Stimulated activated CD4-positive, alpha-beta T cell treated with anti-CD3 and anti-CD28 coated beads, Interleukin-4, amount 100 ng/mL, for 48 hours (primary cell): ENCODE results near the gene NPIPA8.
"Not testable (repeated sequence)": the region's sequence is repeated elsewhere in the genome, so short reads cannot be mapped to it uniquely, and the experiment has no call there.

Experiments used
- DNase-seq, 2 donors: peaks; one replicate each; pipeline ENCODE4 v3.0.0-alpha.2; 2020; ENCODE audit warnings: low read depth in 2 of 2

The NPIPA8 gene

DNA sequence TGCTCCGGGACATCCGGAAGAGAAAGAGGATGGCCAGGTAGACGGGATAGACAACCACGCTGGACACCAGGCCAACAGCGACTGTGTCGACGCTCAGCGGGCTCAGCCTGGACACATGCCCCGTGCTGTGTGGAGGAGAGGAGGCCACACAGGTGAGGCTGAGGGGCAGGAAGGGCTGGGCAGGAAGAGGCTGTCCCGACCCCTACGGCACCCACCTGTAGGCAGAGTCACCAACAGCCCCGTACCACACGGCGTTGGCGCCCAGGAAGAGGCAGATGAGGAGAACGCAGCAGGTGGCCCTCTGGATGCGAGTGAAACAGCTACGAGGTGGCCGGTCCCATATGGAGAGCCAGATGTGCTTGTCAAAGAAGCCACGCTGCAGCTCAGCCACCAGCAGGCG lies at the start of gene NPIPA8:
NPIPA8 (minus strand) TSS at position 101 of the 400 bp plus-strand sequence. CDS start 4,074 bp downstream, outside the sequence.
- not testable (repeated sequence) for DNase-seq

DNA sequence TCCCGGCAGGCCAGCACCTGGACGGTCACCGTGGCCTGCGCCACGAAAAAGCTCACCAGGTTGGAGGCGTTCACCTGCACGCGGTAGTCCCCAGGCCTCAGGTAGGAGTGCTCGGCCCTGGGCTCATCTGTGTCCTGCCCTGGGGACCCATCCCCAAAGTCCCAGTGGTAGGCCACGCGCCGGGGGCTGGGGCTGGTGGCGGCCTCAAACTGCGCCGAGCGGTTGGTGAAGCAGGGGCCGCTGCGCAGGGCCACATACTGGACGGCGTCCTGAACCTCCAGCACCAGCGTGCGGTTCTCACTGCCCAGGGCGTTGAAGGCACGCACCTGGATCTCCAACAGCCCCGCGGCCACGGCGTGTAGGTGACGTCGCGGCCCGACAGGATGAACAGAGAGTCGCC lies 48.7 kb upstream of the NPIPA8 start:
- not testable (repeated sequence) for DNase-seq

DNA sequence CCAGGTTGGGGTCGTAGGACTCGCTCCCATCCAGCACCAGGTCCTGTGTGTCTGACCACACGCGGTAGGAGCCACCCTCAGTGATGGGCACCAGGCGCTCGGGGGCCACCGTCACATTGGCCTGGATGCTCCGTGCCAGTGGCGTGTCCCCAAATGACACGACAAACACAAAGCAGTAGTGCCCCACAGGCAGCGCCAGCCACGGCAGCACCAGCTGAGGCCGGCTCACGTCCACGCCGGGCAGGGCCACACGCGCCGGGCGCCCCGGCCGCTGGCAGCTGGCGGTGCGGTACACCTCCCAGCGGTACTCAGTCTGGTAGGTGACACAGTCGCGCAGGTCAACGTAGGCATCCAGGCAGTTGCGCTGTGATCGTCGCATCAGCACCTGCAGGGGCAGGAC lies 48.3 kb upstream of the NPIPA8 start:
- not testable (repeated sequence) for DNase-seq

DNA sequence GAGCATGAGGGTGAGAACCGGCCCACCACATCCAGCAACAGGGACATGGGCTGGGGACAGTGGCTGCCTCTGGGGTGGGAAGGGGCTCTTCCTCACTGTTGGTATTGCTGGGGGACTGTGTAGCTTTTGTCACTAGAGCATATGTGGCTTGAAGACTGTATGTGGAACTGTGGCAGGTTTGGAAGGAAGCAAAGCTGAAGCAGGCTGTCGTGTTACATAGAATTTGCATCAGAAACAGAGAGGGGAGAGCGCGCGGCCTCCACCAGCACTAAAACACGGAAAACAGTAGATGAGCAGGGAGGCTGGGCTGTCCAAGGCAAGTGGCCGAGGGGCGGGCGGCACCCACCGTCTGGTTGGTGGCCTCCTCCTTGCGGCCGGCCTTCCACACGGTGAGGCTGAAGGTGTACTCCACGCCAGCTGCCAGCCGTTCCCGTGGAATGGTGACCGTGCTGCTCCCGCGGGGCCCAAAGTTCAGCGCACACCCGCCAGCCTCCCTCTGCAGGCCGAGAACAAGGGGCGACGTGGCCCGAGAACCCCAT lies 47.6 kb upstream of the NPIPA8 start:
- not testable (repeated sequence) for DNase-seq

DNA sequence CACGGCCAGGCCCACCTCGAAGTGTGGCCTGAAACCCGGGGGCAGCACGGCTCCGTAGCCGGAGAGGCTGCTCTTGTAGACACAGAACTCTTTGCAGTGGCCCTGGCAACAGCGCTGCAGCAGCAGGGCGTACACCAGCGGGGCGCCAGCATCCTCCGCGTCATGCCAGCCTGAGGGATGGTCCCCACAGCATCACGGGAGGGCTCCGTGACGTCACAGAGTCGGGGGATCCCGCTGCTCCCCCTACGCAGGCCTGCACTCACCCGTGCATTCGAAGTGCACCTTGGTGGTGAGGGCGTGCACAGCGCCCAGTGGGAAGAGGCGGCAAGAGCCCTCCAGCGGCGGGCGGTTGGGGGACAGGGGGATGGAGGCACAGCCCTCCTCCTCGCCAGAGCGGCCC lies 46.2 kb upstream of the NPIPA8 start:
- not testable (repeated sequence) for DNase-seq

DNA sequence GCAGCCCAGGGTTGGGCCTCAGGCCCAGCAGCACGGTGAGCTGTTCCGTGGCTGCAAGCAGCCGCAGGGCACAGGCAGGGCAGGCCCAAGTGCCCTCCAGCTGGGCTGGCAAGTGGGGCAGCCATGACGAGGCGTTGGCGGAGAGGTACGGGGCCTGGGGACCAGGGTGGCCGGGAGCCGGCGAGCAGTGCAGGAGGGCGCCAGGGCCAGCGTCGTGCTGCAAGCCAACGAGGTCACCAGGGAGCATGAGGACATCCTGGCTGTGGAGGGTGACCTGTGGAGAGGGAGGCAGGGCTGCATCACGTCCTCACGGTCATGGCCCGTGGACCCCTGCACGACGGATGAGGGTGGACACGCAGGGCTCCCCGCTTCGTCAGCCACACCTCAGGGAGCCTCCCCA lies 11.2 kb upstream of the NPIPA8 start:
- not testable (repeated sequence) for DNase-seq

DNA sequence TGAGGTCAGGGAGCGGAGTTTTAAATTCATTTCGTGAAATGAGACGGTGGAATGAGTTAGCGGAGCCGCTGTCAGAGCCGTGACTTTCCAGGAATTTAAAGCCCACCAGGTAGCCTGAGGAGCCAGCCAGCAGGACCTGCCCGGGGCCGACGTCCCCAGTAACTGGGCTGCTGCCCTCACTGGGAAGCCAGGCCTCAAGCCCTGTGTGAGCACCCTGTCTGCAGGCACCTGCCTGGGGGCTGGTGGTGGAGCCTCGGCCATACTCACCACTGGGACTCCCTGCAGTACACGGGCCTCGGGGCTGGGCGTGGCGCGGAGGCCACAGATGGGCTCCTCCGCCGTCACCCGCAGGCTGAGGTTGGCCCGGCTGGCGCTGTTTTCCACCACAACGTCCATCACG lies 10.5 kb upstream of the NPIPA8 start:
- not testable (repeated sequence) for DNase-seq

DNA sequence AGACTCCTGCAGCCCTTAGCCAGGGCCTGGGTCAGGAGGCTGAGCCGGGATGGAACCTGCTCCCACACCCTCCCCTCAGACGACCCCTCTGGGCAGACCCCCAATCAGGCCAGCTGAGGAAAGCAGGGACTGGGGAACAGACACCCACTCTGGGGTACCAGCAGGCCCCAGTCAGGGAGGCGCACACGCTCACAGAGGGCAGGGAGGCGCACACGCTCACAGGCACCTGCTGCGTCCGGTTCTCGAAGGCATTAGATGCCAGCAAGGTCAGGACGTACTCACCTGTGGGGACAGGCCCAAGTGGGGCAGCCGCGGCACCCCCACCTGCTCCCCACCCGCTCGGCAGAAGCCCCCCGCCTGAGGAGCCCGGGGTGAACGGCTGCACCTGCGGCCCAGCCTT lies 8.1 kb upstream of the NPIPA8 start:
- not testable (repeated sequence) for DNase-seq

DNA sequence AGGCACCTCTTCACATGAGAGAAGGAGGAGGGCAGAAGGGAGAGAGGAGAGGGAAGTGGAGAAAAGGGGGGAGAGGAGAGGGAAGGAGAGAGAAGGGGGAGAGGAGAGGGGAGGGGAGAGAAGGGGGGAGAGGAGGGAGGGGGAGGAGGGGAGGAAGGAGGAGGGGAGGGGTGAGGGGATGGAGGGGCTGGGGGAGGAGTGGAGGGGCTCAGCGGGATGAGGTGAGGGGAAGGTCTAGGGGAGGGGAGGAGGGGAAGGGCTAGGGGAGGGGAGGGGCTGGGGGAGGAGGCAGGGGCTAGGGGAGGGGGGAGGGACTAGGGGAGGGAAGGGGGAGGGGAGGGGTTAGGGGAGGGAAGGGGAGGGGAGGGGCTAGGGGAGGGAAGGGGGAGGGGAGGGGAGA lies 5.5 kb upstream of the NPIPA8 start:
- DNase-seq = not testable (repeated sequence)

DNA sequence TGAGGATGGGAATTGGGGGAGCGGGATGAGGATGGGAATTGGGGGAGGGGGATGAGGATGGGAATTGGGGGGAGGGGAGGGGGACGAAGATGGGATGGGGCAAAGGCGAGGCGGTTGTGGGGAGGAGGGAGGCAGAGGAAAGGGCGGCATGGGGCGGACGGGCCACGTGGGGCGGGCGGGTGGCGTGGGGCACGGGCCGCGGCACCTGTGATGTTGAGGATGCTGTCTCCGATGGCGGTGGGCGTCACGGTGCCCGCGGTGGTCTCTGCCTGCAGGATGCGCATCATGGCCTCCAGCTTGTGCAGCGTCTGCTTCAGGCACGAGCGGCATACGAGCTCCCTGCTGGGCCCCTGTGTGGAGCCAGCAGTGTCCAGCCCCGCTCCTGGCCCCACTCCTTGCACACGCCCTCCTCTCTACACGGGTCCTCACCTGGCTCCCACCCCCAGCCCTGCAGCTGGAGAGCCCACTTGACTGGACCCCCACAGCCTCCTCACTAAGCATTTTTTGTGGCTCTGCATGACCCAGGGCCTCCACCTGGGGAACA lies 5.0 kb upstream of the NPIPA8 start:
- DNase-seq = not testable (repeated sequence)

DNA sequence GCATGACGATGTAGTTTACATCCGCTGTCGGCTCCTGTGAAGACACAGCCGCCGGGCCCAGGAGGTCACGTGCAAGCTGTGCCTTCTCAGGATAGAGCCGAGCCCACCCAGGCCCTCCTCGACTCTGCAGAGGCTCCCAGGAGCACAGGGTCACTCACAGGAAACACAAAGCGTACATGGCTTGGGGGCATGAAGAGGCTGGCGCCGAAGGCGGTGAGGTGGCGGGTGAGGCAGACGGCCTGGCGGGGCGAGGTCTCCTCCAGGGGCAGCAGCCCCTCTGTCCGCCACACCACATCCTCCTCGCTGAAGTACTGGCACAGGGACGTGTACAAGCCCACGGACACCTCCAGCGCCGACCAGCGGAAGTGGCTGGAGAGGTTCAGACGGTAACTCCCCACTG lies 2.7 kb upstream of the NPIPA8 start:
- not testable (repeated sequence) for DNase-seq

DNA sequence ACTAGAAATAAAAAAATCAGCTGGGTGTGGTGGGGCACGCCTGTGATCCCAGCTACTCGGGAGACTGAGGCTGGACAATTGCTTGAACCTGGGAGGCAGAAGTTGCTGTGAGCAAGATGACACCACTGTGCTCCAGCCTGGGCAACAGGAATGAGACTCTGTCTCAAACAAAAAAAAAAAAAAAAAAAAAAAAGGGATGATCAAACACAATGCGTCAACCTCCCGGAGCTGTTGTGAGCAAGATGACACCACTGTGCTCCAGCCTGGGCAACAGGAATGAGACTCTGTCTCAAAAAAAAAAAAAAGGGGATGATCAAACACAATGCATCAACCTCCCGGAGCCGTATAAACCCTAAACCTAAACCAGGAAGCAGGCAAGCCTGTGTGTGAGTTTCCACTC lies 24.7 kb downstream of the NPIPA8 start:
- not testable (repeated sequence) for DNase-seq

DNA sequence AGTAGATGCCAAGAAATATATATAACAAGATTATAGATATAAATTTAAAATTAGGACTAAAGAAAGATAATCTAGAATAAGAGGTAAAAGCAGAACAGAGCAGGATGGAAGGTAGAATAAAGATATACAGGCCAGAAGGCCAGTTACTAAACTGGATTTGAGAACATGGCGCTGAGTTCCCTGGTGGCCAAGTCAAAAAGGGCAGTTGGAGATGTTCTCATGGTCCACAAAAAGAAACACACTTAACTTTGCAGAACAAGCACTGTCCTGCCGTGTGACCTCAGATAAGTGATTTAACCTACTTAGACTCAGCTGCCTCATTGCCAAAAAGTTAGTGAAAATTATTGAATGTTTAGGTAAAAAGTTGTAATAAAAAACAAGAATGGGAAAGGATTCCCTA lies 27.4 kb downstream of the NPIPA8 start:
- DNase-seq = not testable (repeated sequence)

DNA sequence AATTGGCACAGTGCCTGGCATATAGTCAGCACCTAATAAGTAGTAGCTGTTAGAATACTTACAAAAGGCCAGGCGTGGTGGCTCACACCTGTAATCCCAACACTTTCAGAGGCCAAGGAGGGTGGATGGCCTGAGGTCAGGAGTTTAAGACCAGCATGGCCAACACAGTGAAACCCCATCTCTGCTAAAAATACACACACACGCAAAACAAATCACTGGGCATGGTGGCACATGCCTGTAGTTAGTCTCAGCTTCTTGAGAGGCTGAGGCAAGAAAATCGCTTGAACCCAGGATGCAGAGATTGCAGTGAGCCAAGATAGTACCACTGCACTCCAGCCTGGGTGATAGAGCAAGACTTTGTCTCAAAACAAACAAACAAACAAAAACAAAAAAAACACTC lies 29.3 kb downstream of the NPIPA8 start:
- not testable (repeated sequence) for DNase-seq

DNA sequence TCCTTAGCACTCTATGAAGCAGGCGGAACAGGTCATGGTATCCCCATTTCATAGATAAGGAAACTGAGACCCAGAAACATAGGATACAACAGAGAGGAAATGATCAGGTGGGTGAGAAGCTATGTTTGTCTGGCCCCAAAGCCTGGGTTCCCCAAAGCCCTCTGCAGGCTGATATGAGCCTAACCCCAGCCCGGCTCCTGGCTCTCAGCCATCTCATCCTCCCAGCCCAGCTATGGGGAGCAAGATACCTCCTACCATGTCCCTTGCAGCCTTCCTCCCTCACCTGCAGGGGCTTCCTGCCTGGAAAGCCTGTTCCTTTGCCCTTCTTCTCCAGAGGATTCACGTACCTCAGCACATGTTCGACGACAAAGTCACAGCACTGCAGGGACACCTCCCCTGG lies 30.5 kb downstream of the NPIPA8 start:
- DNase-seq = not testable (repeated sequence)

DNA sequence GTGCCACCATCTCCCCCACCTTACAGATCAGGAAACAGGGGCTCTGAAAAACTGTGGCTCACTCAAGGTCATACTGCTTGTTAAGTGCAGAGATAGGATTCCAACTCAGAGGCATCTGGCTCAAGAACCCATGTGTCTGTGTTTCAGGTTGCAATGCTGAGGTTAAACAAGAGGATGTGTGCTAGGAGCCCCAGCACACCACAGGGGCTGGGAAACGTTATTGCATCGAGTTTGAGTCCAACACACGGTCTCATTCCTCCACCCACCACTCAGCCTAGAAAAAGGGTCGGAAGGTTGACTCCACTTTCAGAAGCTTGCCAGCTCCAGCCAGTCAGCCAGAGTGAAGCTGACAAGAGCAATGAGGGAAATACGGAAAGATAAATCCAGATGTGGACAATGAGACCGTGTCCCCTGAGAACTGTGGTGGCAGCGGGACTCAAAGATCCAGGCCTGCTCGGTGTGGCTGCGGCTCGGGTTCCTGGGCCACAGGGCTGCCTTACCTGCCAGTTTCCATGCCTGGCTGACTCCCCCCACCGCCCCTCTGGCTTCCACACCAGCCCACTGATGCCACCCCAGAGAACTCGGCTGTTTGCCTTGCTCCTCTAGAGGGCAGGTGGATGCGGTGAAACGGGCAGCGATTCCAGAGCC lies 33.4 kb downstream of the NPIPA8 start:
- DNase-seq = not testable (repeated sequence)

DNA sequence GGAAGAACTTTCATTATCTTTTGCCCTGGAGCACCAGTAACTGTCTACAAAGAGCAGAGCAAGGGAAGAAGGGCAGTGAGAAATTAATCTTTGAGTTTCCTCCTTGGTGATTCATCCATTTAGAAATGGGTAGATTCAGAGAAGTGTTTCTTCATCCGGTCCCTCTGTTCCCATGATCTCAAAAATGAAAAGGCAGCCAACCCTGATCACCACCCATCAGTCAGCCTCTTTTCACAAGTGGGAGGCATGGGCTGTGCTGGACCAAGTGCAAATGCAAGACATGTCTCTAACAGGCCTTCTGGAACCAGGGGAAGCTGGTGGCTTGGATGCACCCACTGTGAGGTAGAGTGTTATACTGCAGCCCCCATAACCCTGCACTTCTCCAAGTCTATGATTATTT lies 38.8 kb downstream of the NPIPA8 start:
- not testable (repeated sequence) for DNase-seq

DNA sequence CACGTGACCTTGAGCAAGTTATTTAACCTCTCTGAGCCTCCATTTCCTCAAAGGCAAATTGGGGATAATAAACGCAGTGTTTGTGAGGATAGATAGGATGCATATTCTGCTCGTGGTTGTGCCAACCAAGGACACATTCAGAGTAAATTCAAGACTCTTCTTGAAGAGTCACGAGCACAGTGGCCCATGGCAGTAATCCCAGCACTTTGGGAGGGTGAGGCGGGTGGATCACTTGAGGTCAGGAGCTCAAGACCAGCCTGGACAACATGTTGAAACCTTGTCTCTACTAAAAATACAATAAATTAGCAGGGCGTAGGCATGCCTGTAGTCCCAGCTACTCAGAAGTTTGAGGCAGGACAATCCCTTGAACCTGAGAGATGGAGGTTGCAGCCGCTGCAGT lies 39.6 kb downstream of the NPIPA8 start:
- DNase-seq = not testable (repeated sequence)

DNA sequence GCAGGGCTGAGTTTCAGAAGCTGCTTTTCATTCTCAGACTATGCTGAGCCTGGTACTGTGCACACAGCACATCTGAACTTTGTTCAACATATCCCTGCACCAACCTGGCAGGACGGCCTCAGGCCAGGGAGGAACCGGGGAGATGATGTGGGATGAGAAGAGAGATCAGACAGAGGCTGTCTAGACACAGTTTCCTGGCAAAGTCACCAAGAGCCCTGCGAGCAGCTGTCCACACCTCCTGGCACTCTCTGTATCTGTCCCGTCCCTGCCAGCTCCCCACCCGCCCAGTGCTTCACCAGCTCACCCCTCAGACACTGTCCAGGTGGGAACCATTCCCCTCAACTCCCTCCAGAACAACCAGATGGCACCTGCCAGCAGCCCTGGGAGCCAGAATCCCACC lies 42.2 kb downstream of the NPIPA8 start:
- DNase-seq = not testable (repeated sequence)

DNA sequence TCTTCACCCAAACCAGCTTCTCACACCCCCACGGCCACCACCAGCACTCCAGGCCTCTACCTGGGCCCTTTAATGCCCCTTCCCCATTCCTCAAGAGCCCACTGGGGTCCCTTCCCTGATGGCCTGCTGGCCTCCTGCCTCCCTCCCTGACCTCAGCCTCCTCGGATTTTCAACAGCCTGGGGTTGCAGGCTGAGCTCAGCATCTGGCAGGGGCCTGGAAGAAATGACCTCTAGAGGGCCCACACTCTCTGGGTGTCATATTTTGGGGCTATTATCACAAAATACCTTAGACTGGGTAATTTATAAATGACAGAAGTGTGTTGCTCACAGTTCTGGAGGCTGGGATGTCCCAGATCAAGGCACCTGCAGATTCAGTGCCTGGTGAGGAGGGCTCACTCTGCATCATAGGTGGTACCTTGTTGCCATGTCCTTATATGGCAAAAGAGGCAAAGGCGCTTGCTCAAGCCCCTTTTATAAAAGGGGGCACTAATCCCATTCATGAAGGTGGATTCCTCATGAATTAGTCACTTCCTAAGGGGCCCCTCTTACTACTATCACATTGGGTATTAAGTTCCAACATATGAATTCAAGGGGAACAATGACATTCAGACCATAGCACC lies 43.1 kb downstream of the NPIPA8 start:
- not testable (repeated sequence) for DNase-seq

DNA sequence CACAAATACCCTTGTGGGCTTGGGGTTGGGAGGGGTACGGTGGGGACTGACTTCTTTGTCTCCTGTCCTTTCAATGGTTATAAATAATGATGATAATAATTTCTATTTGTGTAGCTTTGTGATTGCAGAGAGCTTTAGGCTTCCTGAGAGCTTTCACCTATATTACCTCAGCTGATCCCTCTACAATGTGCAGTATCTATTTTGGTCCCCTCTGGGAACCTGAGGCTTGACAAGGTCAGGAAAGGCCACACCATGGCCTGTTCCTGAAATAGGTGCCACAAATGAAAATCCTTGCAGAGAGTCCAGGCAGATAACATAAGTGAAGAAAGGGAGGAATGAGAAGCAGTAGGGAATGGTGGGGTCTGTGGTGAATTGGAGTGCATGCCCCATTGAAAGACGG lies 45.6 kb downstream of the NPIPA8 start:
- DNase-seq = not testable (repeated sequence)

DNA sequence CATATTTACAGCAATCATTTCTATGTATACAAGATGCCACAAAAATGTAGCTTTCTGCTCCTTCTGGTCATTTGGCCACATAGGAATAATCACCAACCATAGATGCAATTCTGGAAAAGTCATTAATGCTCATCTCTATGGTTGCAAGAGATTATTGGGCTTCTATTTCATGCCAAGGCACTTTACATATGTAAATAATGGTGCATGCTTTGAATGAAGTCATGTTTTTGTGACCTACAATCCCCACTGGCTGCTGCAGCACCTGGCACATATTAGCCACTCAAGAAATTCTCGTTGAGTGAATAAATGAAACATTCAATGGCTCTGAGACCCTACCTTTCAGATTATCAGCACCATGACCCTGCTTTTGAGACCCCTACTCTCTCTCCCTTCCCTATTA lies 50.2 kb downstream of the NPIPA8 start:
- DNase-seq = not testable (repeated sequence)

DNA sequence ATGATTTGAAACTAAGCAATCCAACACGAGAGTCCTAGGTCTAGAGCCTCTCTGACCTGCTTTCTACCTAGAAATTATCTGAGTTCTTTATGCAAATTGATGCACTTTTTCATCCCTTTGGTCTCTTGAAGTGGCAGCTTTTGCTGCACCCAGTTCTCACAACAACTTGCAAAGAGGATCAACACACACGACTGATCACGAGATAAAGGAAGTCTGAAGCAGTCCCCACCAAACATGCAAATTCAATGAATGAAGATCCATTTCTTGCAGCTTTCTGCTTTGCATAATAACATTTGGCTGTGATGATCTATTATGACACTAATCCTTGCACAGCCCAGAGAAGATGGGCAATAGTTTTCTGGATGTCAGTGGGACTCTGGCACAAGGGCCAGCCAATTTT lies 56.2 kb downstream of the NPIPA8 start:
- not testable (repeated sequence) for DNase-seq
